DND-41 (cell line): Measurements from ENCODE around the gene IER3.

Source experiments
- CTCF ChIP-seq: IDR thresholded peaks from 2 replicates; pipeline ENCODE4 v1.5.1; 2012; ENCODE audit warnings: borderline replicate concordance, low read length, moderate library complexity, mild to moderate bottlenecking; ENCODE audit not compliant: poor library complexity, severe bottlenecking; ENCODE audit errors: extremely low read depth
- EZH2 ChIP-seq: IDR thresholded peaks from 3 replicates; pipeline ENCODE4 v1.6.1; 2012; ENCODE audit warnings: borderline replicate concordance, low read depth, mild to moderate bottlenecking, moderate library complexity, low read length, inconsistent platforms; ENCODE audit not compliant: severe bottlenecking

- no peak for TF ChIP-seq CTCF
- TF ChIP-seq EZH2 = no peak
These were observed 32.5 kb downstream of the IER3 start for GRCh38 chr6:30711758-30712380.
